GM12878 (cell line): ENCODE measurements around the gene CACHD1. TPM values are rescaled to one million over a fixed set of nuclear protein-coding genes. Genes with fewer than 3 reads are reported as not detected.

ENCODE experiments used
- ATAC-seq: fragments of 200-7000 bp; cut with Tn5 transposase; 3 replicates; pipeline ENCODE4 v1.9.1; 2020; ENCODE audit warnings: mild to moderate bottlenecking, moderate library complexity
- BruUV-seq: library from RNA; stranded (reverse); fragments of 400-500 nt; replicated peaks from 2 replicates; lab custom pipeline; 2021; lab: Mats Ljungman, UMichigan
- CTCF ChIA-PET: fragments of 300-600 bp; sonication (Branson Sonifier 250); formaldehyde crosslinking; extraction: SDS; loops from one replicate; lab custom pipeline; 2021; ENCODE audit warnings: inconsistent platforms; lab: Yijun Ruan, JAX
- POLR2A ChIA-PET: fragments of 350-600 bp; formaldehyde crosslinking; extraction: SDS; loops from one replicate; lab custom pipeline; 2021; ENCODE audit warnings: inconsistent platforms; lab: Charles Lee
- RAD21 ChIA-PET: fragments of 300-600 bp; sonication (Branson Sonifier 250); formaldehyde crosslinking; loops from one replicate; lab custom pipeline; 2023; ENCODE audit warnings: antibody characterized with exemption; ENCODE audit not compliant: unreplicated experiment; lab: Charles Lee
- SMC1A ChIA-PET: fragments of 300-600 bp; sonication (Branson Sonifier 250); formaldehyde crosslinking; loops from one replicate; lab custom pipeline; 2023; ENCODE audit not compliant: unreplicated experiment, uncharacterized antibody; lab: Charles Lee
- DNase-seq: peaks from one replicate; pipeline ENCODE4 v3.0.0-alpha.2; 2011; ENCODE audit warnings: low read depth, low spot score
- FAIRE-seq: peaks from 3 replicates; lab custom pipeline; 2011; peaks lifted over from hg19 to GRCh38; lab: Jason Lieb, UNC
- H2AFZ ChIP-seq: 2 replicates; pipeline ENCODE4 v1.6.0; 2011; ENCODE audit warnings: low read depth, low read length, control low read depth; ENCODE audit not compliant: control insufficient read depth
- H3K27ac ChIP-seq: 2 replicates; pipeline ENCODE4 v1.5.1; 2011; ENCODE audit warnings: control low read depth; ENCODE audit not compliant: control insufficient read depth, insufficient read depth
- H3K27me3 ChIP-seq, 2 experiments: replicated peaks in 1 of 2; 2 replicates each; pipeline versions ENCODE4 v1.6.0 to v1.6.1; 2011; ENCODE audit warnings: low read length in 1 of 2; ENCODE audit not compliant: control insufficient read depth in 2 of 2, insufficient read depth in 2 of 2
- H3K36me3 ChIP-seq, 2 experiments: 2 replicates each; pipeline ENCODE4 v1.5.1; 2011; ENCODE audit warnings: low read length in 1 of 2; ENCODE audit not compliant: control insufficient read depth in 2 of 2, insufficient read depth in 2 of 2
- H3K4me1 ChIP-seq: 2 replicates; pipeline ENCODE4 v1.6.1; 2011; ENCODE audit warnings: mild to moderate bottlenecking, low read length, moderate library complexity, mixed read lengths; ENCODE audit not compliant: control insufficient read depth, insufficient read depth
- H3K4me2 ChIP-seq: 2 replicates; pipeline ENCODE4 v1.6.0; 2011; ENCODE audit warnings: control low read depth; ENCODE audit not compliant: control insufficient read depth, insufficient read depth
- H3K4me3 ChIP-seq: fragments of 200-600 bp; sonication (generic); 2 replicates; pipeline ENCODE4 v1.5.1; 2016
- H3K79me2 ChIP-seq: 2 replicates; pipeline ENCODE4 v1.6.0; 2011; ENCODE audit warnings: low read length; ENCODE audit not compliant: control insufficient read depth, insufficient read depth
- H3K9ac ChIP-seq: 2 replicates; pipeline ENCODE4 v1.8.0; 2011; ENCODE audit warnings: low read length, control low read depth, mixed read lengths; ENCODE audit not compliant: control insufficient read depth, insufficient read depth
- H3K9me3 ChIP-seq: replicated peaks from 3 replicates; pipeline ENCODE4 v1.5.1; 2011; ENCODE audit warnings: mild to moderate bottlenecking, low read length; ENCODE audit not compliant: control insufficient read depth, insufficient read depth
- H4K20me1 ChIP-seq: 2 replicates; pipeline ENCODE4 v1.6.0; 2011; ENCODE audit not compliant: control insufficient read depth, insufficient read depth
- DPF2 ChIP-seq: fragments of 450-650 bp; IDR thresholded peaks from 2 replicates; pipeline ENCODE4 v1.6.1; 2017; ENCODE audit warnings: mild to moderate bottlenecking
- IRF3 ChIP-seq: fragments of 450-650 bp; IDR thresholded peaks from 2 replicates; pipeline ENCODE4 v1.6.1; 2014; ENCODE audit warnings: mild to moderate bottlenecking
- KAT2A ChIP-seq: conservative IDR thresholded peaks from 2 replicates; pipeline ENCODE4 v1.6.1; 2011; ENCODE audit warnings: low read depth, low read length; ENCODE audit not compliant: control insufficient read depth
- KLF5 ChIP-seq: fragments of 450-650 bp; IDR thresholded peaks from 2 replicates; pipeline ENCODE4 v1.6.1; 2014; ENCODE audit warnings: mild to moderate bottlenecking; ENCODE audit not compliant: partially characterized antibody
- NFYB ChIP-seq: IDR thresholded peaks from 2 replicates; pipeline ENCODE4 v1.6.1; 2011; ENCODE audit warnings: low read depth, mild to moderate bottlenecking, low read length, improper control_type of control experiment, moderate library complexity; ENCODE audit not compliant: insufficient read depth
- PAX5 ChIP-seq: IDR thresholded peaks from 2 replicates; pipeline ENCODE4 v1.6.1; 2011; ENCODE audit warnings: low read depth, low read length, borderline replicate concordance
- RB1 ChIP-seq: fragments of 450-650 bp; formaldehyde crosslinking; IDR thresholded peaks from 2 replicates; pipeline ENCODE4 v1.6.1; 2017; ENCODE audit warnings: mild to moderate bottlenecking, borderline replicate concordance
- RCOR1 ChIP-seq: conservative IDR thresholded peaks from 2 replicates; pipeline ENCODE4 v1.6.1; 2012; ENCODE audit warnings: low read depth, low read length, improper control_type of control experiment
- SKIL ChIP-seq: fragments of 450-650 bp; IDR thresholded peaks from 2 replicates; pipeline ENCODE4 v1.6.1; 2017; ENCODE audit warnings: mild to moderate bottlenecking, low read depth, inconsistent platforms; ENCODE audit not compliant: poor library complexity, severe bottlenecking
- SMC3 ChIP-seq: IDR thresholded peaks from 2 replicates; pipeline ENCODE4 v1.6.1; 2011; ENCODE audit warnings: low read length, improper control_type of control experiment, borderline replicate concordance
- ZBTB40 ChIP-seq: fragments of 450-650 bp; IDR thresholded peaks from 2 replicates; pipeline ENCODE4 v1.6.1; 2016; ENCODE audit warnings: mild to moderate bottlenecking, moderate library complexity, borderline replicate concordance
- ZNF592 ChIP-seq: fragments of 450-650 bp; IDR thresholded peaks from 2 replicates; pipeline ENCODE4 v1.6.1; 2017; ENCODE audit warnings: mild to moderate bottlenecking, moderate library complexity
- WGBS: methylation state at CpG from one replicate; pipeline ENCODE4 v1.1.6; 2016; ENCODE audit warnings: low lambda C conversion rate; ENCODE audit not compliant: insufficient replicate concordance, insufficient coverage; ENCODE audit errors: missing lambda C conversion rate; 5-methylcytosine and 5-hydroxymethylcytosine counted together
- in situ Hi-C: fragments of 300-500 bp; cut with MboI; formaldehyde crosslinking; loops from 9 replicates; pipeline ENCODE4 v1.14.3; 2018; ENCODE audit warnings: mixed read lengths
- intact Hi-C: fragments of 100-400 bp; cut with micrococcal nuclease; formaldehyde crosslinking; loops from one replicate; pipeline ENCODE4 v1.14.2; 2022; ENCODE audit not compliant: unreplicated experiment
- polyA plus RNA-seq, 11 experiments: library from polyadenylated mRNA; depleted of rRNA in 4 of 11; unstranded in 6 of 11; stranded (reverse) in 5 of 11; fragments of >200 nt; fragmentation: Nextera tagmentation in 4 of 11; fragmentation: Illumina TruSeq in 1 of 11; extraction: Ambion mirVana in 4 of 11; extraction: Trizol in 1 of 11; gene quantifications; 1 replicate in 1 of 11; 2 replicates in 10 of 11; pipeline versions ENCODE4 v1.2.1 to v1.2.3, GENCODE V29; 2011 to 2016; ENCODE audit warnings: inconsistent platforms in 2 of 11, missing spikeins in 2 of 11, low read depth in 1 of 11
- total RNA-seq, 4 experiments: library from RNA; depleted of rRNA in 3 of 4; stranded (reverse); fragments of >200 nt in 3 of 4; fragmentation: Illumina TruSeq in 1 of 4; extraction: Trizol in 1 of 4; gene quantifications; 2 replicates each; pipeline versions ENCODE4 v1.2.1 to v1.2.3, GENCODE V29; 2013 to 2021

CACHD1 gene
- total and polyA plus RNA-seq, 10 of the 15 experiments (the other 5 are each of a cell fraction or from before 2014, with no cell fraction given), result 0.03 TPM; not detected in 9

GRCh38 chr1:64598100-64598571, 128.2 kb downstream of the CACHD1 start:
- no peak overlapping the region for H3K27ac ChIP-seq
- ChIA-PET CTCF (no interaction called here), RAD21 (interaction anchor here (0.6 kb wide), 1 partner anchor 44 kb away, joined by 3 read pairs; no protein-coding TSS in a partner anchor), SMC1A (interaction anchor here (1.1 to 2.1 kb wide), 2 partner anchors 23 to 47 kb away, joined by 3 to 5 read pairs; no protein-coding TSS in a partner anchor), POLR2A (no interaction called here)
- no peak overlapping the region for H3K9ac ChIP-seq
- no peak for TF ChIP-seq PAX5
- no peak for TF ChIP-seq RB1
- TF ChIP-seq RCOR1, result no peak
- TF ChIP-seq ZBTB40, result no peak
- no peak for TF ChIP-seq IRF3
- TF ChIP-seq ZNF592, result no peak
- TF ChIP-seq SKIL, result no peak
- no peak for TF ChIP-seq KAT2A
- TF ChIP-seq NFYB, result no peak
- no peak for TF ChIP-seq DPF2
- no peak for TF ChIP-seq SMC3
- no peak for TF ChIP-seq KLF5
- ATAC-seq, result no peak
- H3K27me3 ChIP-seq, result no peaks in the 10 kb centered on the region; a peak in 1 of 4 replicates
- intact Hi-C loops (no loop called here), in situ Hi-C loops (no loop called here)
- no peaks in the 10 kb centered on the region for H3K4me1 ChIP-seq
- no peaks in the 10 kb centered on the region for H4K20me1 ChIP-seq
- no peaks in the 10 kb centered on the region for H3K79me2 ChIP-seq
- H3K36me3 ChIP-seq, result no peaks in the 10 kb centered on the region
- H3K4me3 ChIP-seq, result no peak overlapping the region
- FAIRE-seq, result no peak
- DNase-seq, result no peak
- no peaks in the 10 kb centered on the region for H3K9me3 ChIP-seq
- WGBS, result 35% methylated on average over 8 of the region's 8 CpGs
- H2AFZ ChIP-seq, result no peak overlapping the region
- H3K4me2 ChIP-seq, result no peak overlapping the region
- no TSS peak for BruUV-seq
